Suprapubic skin (tissue), 4 donors: ENCODE results near the gene XCL2. TPM values are rescaled to one million over a fixed set of nuclear protein-coding genes. Genes with fewer than 3 reads are reported as not detected.
"Not testable (repeated sequence)": the region's sequence is repeated elsewhere in the genome, so short reads cannot be mapped to it uniquely, and the experiment has no call there.

ENCODE experiments used
- DNase-seq, 2 donors: peaks; one replicate each; pipeline ENCODE4 v3.0.0-alpha.2; 2019; ENCODE audit warnings: low spot score in 2 of 2
- H3K27ac ChIP-seq: fragments of 200-600 bp; sonication (generic); one replicate; pipeline ENCODE4 v1.5.1; 2019
- H3K27me3 ChIP-seq: fragments of 200-600 bp; sonication (generic); one replicate; pipeline ENCODE4 v1.5.1; 2019
- H3K36me3 ChIP-seq: fragments of 200-600 bp; sonication (generic); one replicate; pipeline ENCODE4 v1.5.1; 2019
- H3K4me1 ChIP-seq: fragments of 200-600 bp; sonication (generic); one replicate; pipeline ENCODE4 v1.5.1; 2019
- H3K4me3 ChIP-seq: fragments of 200-600 bp; sonication (generic); one replicate; pipeline ENCODE4 v1.5.1; 2019; ENCODE audit warnings: mild to moderate bottlenecking
- H3K9me3 ChIP-seq: fragments of 200-600 bp; sonication (generic); one replicate; pipeline ENCODE4 v1.5.1; 2019
- CTCF ChIP-seq, 2 donors: fragments of 200-600 bp in 1 of 2; fragments of 450-650 bp in 1 of 2; sonication (generic) in 1 of 2; IDR thresholded peaks; one replicate each; pipeline ENCODE4 v1.5.1; 2016 to 2019; ENCODE audit warnings: antibody characterized with exemption in 2 of 2, mild to moderate bottlenecking in 1 of 2, moderate library complexity in 1 of 2
- EP300 ChIP-seq: sonication (generic); formaldehyde crosslinking; IDR thresholded peaks from one replicate; pipeline ENCODE4 v1.6.1; 2017; ENCODE audit warnings: antibody characterized with exemption
- POLR2A ChIP-seq, 2 donors: fragments of 450-650 bp; IDR thresholded peaks; one replicate each; pipeline ENCODE4 v1.6.1; 2017; ENCODE audit warnings: antibody characterized with exemption in 2 of 2, mild to moderate bottlenecking in 2 of 2, moderate library complexity in 2 of 2
- POLR2AphosphoS5 ChIP-seq, 3 donors: sonication (generic); formaldehyde crosslinking; IDR thresholded peaks; one replicate each; pipeline ENCODE4 v1.6.1; 2017; ENCODE audit warnings: antibody characterized with exemption in 3 of 3
- WGBS: methylation state at CpG from one replicate; pipeline ENCODE4 v1.1.5; 2018; 5-methylcytosine and 5-hydroxymethylcytosine counted together
- total RNA-seq, 4 donors: library from RNA; depleted of rRNA; stranded (reverse); fragments of >200 nt; gene quantifications; one replicate each; pipeline ENCODE4 v1.1.0, GENCODE V29; 2016

Gene XCL2
- total RNA-seq: not detected

- H3K9me3 ChIP-seq: not testable (repeated sequence)
These were observed at the start of gene XCL2 for GRCh38 chr1:168543840-168544498. TSS of gene XCL2 (minus strand) at chr1:168543997. CDS start at chr1:168543964, 33 bp downstream.

GRCh38 chr1:168591641-168592250, 47.9 kb upstream of the XCL2 start:
- Histone ChIP-seq H3K36me3 (no peaks in the 10 kb centered on the region), H3K4me1 (no peaks in the 10 kb centered on the region), H3K27me3 (peaks cover 7% of the 10 kb centered on the region), H3K9me3 (no peaks in the 10 kb centered on the region), H3K4me3 (no peak overlapping the region), H3K27ac (no peak overlapping the region)
- WGBS: 56% methylated on average over 2 of the region's 2 CpGs
- DNase-seq: no peak
- TF ChIP-seq CTCF (IDR thresholded peaks at IDR 0.05) (no peak), POLR2A (IDR thresholded peaks at IDR 0.05) (no peak), EP300 (no peak), POLR2AphosphoS5 (IDR thresholded peaks at IDR 0.05) (no peak)

More at GRCh38 chr1:168543840-168544498, at the start of gene XCL2:
- not testable (repeated sequence) for H3K27ac ChIP-seq, H3K4me1 ChIP-seq, H3K36me3 ChIP-seq, H3K27me3 ChIP-seq, H3K4me3 ChIP-seq, DNase-seq
- 79% methylated on average over 4 of the region's 8 CpGs for WGBS

GRCh38 chr1:168591066-168591465, 47.3 kb upstream of the XCL2 start:
- H3K36me3 ChIP-seq: no peaks in the 10 kb centered on the region
- no peak for TF ChIP-seq POLR2AphosphoS5 (IDR thresholded peaks at IDR 0.05)
- H3K4me1 ChIP-seq: no peaks in the 10 kb centered on the region
- H3K27ac ChIP-seq: no peak overlapping the region
- WGBS: 90% methylated on average over 5 of the region's 5 CpGs
- no peak for DNase-seq
- no peak overlapping the region for H3K4me3 ChIP-seq
- H3K9me3 ChIP-seq: no peaks in the 10 kb centered on the region
- H3K27me3 ChIP-seq: peaks cover 7% of the 10 kb centered on the region

- H3K4me1 ChIP-seq: no peaks in the 10 kb centered on the region
- H3K4me3 ChIP-seq: no peak overlapping the region
- peaks cover 7% of the 10 kb centered on the region for H3K27me3 ChIP-seq
- H3K36me3 ChIP-seq: no peaks in the 10 kb centered on the region
- no peak for TF ChIP-seq EP300
- no peak for TF ChIP-seq POLR2A (IDR thresholded peaks at IDR 0.05)
- no peak for TF ChIP-seq POLR2AphosphoS5 (IDR thresholded peaks at IDR 0.05)
- TF ChIP-seq CTCF (IDR thresholded peaks at IDR 0.05): no peak
- no peak overlapping the region for H3K27ac ChIP-seq
- 73% methylated on average over 2 of the region's 2 CpGs for WGBS
- no peaks in the 10 kb centered on the region for H3K9me3 ChIP-seq
- no peak for DNase-seq
These were observed 45.4 kb upstream of the XCL2 start for GRCh38 chr1:168589167-168589566.

GRCh38 chr1:168585937-168586336, 42.1 kb upstream of the XCL2 start:
- Histone ChIP-seq H3K4me3 (no peak overlapping the region), H3K27me3 (peaks cover under 1% of the 10 kb centered on the region), H3K36me3 (no peaks in the 10 kb centered on the region), H3K9me3 (no peaks in the 10 kb centered on the region), H3K4me1 (no peaks in the 10 kb centered on the region), H3K27ac (no peak overlapping the region)
- no peak for TF ChIP-seq POLR2A (IDR thresholded peaks at IDR 0.05)
- TF ChIP-seq EP300: no peak
- TF ChIP-seq CTCF (IDR thresholded peaks at IDR 0.05): no peak
- no peak for TF ChIP-seq POLR2AphosphoS5 (IDR thresholded peaks at IDR 0.05)
- DNase-seq: no peak
- whole genome bisulfite sequencing: 72% methylated on average over 1 of the region's 1 CpG

GRCh38 chr1:168585191-168585590, 41.4 kb upstream of the XCL2 start:
- no peaks in the 10 kb centered on the region for H3K4me1 ChIP-seq
- no peak for TF ChIP-seq POLR2A (IDR thresholded peaks at IDR 0.05)
- TF ChIP-seq POLR2AphosphoS5 (IDR thresholded peaks at IDR 0.05): no peak
- no peak overlapping the region for H3K4me3 ChIP-seq

More at GRCh38 chr1:168585191-168585590, 41.4 kb upstream of the XCL2 start:
- 50% methylated on average over 3 of the region's 3 CpGs for WGBS
- Histone ChIP-seq H3K9me3 (no peaks in the 10 kb centered on the region), H3K27ac (no peak overlapping the region), H3K36me3 (no peaks in the 10 kb centered on the region), H3K27me3 (no peaks in the 10 kb centered on the region)
- DNase-seq: no peak
